SK-N-MC (cell line): ENCODE results near the gene ZMYND8.

Experiments
- EZH2 ChIP-seq: fragments of 200-600 bp; sonication (generic); IDR thresholded peaks from one replicate; pipeline ENCODE4 v1.6.1; 2017; ENCODE audit warnings: antibody characterized with exemption
- POLR2AphosphoS5 ChIP-seq: IDR thresholded peaks from 2 replicates; pipeline ENCODE4 v1.6.1; 2012; ENCODE audit warnings: mild to moderate bottlenecking, low read depth, low read length, borderline replicate concordance

- TF ChIP-seq POLR2AphosphoS5 (no peak), EZH2 (no peak)
Measured at GRCh38 chr20:47257771-47258170, 98.7 kb downstream of the ZMYND8 start.
